BE2C (cell line): Measurements from ENCODE around the gene GKAP1.
"Not testable (repeated sequence)": the region's sequence is repeated elsewhere in the genome, so short reads cannot be mapped to it uniquely, and the experiment has no call there.

ENCODE experiments used
- DNase-seq: peaks from one replicate; pipeline ENCODE4 v3.0.0-alpha.2; 2020
- H3K27me3 ChIP-seq: fragments of 250-450 bp; sonication (Bioruptor Pico); 2 replicates; pipeline ENCODE4 v1.5.1; 2020; ENCODE audit warnings: mild to moderate bottlenecking
- H3K36me3 ChIP-seq: fragments of 250-450 bp; sonication (Bioruptor Pico); 2 replicates; pipeline ENCODE4 v1.5.1; 2020; ENCODE audit warnings: mild to moderate bottlenecking
- H3K4me1 ChIP-seq: fragments of 250-450 bp; sonication (Bioruptor Pico); 2 replicates; pipeline ENCODE4 v1.5.1; 2020
- H3K4me3 ChIP-seq: 2 replicates; pipeline ENCODE4 v1.5.1; 2011; ENCODE audit warnings: low read depth, low read length
- H3K9me3 ChIP-seq: fragments of 250-450 bp; sonication (Bioruptor Pico); 2 replicates; pipeline ENCODE4 v1.5.1; 2020
- CTCF ChIP-seq: IDR thresholded peaks from 2 replicates; pipeline ENCODE4 v1.5.1; 2012; ENCODE audit warnings: mild to moderate bottlenecking, low read depth, low read length

Gene GKAP1

GRCh38 chr9:83708515-83709158 is 108.9 kb downstream of the GKAP1 start:
- peaks cover 6% of the 10 kb centered on the region for H3K36me3 ChIP-seq
- H3K9me3 ChIP-seq: no peaks in the 10 kb centered on the region
- no peaks in the 10 kb centered on the region for H3K4me1 ChIP-seq
- peak; percentile 34; the same call in 1 of the 2 replicates for TF ChIP-seq CTCF
- H3K27me3 ChIP-seq: no peaks in the 10 kb centered on the region
- peak overlapping the region; percentile 90 for H3K4me3 ChIP-seq
- DNase-seq: peak; percentile 69

GRCh38 chr9:83707768-83708514 is 109.6 kb downstream of the GKAP1 start, which contains the start of gene UBQLN1:
Gene UBQLN1, minus strand, starts transcription at chr9:83707958. Its CDS starts 279 bp downstream, at chr9:83707679.
- H3K4me1 ChIP-seq: no peaks in the 10 kb centered on the region
- DNase-seq: peak; percentile 93
- no peaks in the 10 kb centered on the region for H3K9me3 ChIP-seq
- no peak for TF ChIP-seq CTCF
- peak within 1 kb of the TSS; percentile 90 for H3K4me3 ChIP-seq
- H3K36me3 ChIP-seq: peaks cover 6% of the 10 kb centered on the region
- H3K27me3 ChIP-seq: no peaks in the 10 kb centered on the region

- H3K9me3 ChIP-seq: no peaks in the 10 kb centered on the region
- H3K27me3 ChIP-seq: no peaks in the 10 kb centered on the region
- H3K4me1 ChIP-seq: no peaks in the 10 kb centered on the region
- DNase-seq: peak; percentile 78
- peaks cover 6% of the 10 kb centered on the region for H3K36me3 ChIP-seq
- TF ChIP-seq CTCF: no peak
- peak overlapping the region; percentile 90 for H3K4me3 ChIP-seq
Observed at GRCh38 chr9:83707518-83707767, 110.1 kb downstream of the GKAP1 start.

GRCh38 chr9:83706676-83707517 is 110.7 kb downstream of the GKAP1 start:
- Histone ChIP-seq H3K4me1 (no peaks in the 10 kb centered on the region), H3K4me3 (peak overlapping the region; percentile 90), H3K36me3 (peaks cover 6% of the 10 kb centered on the region), H3K27me3 (no peaks in the 10 kb centered on the region), H3K9me3 (no peaks in the 10 kb centered on the region)
- peak; percentile 66 for DNase-seq
- no peak for TF ChIP-seq CTCF

- DNase-seq, H3K36me3 ChIP-seq, H3K4me3 ChIP-seq, H3K4me1 ChIP-seq, H3K27me3 ChIP-seq, H3K9me3 ChIP-seq: not testable (repeated sequence)
Observed at GRCh38 chr9:83705219-83705651, 112.3 kb downstream of the GKAP1 start.

- H3K27me3 ChIP-seq: no peaks in the 10 kb centered on the region
- no peak for DNase-seq
Observed at GRCh38 chr9:83701769-83702168, 115.8 kb downstream of the GKAP1 start.

More at GRCh38 chr9:83701769-83702168, 115.8 kb downstream of the GKAP1 start:
- peaks cover 2% of the 10 kb centered on the region for H3K36me3 ChIP-seq
- no peak for TF ChIP-seq CTCF
- H3K4me1 ChIP-seq: no peaks in the 10 kb centered on the region
- no peak overlapping the region for H3K4me3 ChIP-seq
- no peaks in the 10 kb centered on the region for H3K9me3 ChIP-seq
